DND-41 (cell line): ENCODE measurements around the gene MGAT4A.

Experiments used
- EZH2 ChIP-seq: IDR thresholded peaks from 3 replicates; pipeline ENCODE4 v1.6.1; 2012; ENCODE audit warnings: borderline replicate concordance, low read depth, mild to moderate bottlenecking, moderate library complexity, low read length, inconsistent platforms; ENCODE audit not compliant: severe bottlenecking
- TF ChIP-seq, protein P1 (sequence below): IDR thresholded peaks from 2 replicates; pipeline ENCODE4 v1.5.1; 2012; ENCODE audit warnings: borderline replicate concordance, low read length, moderate library complexity, mild to moderate bottlenecking; ENCODE audit not compliant: poor library complexity, severe bottlenecking; ENCODE audit errors: extremely low read depth

DNA sequence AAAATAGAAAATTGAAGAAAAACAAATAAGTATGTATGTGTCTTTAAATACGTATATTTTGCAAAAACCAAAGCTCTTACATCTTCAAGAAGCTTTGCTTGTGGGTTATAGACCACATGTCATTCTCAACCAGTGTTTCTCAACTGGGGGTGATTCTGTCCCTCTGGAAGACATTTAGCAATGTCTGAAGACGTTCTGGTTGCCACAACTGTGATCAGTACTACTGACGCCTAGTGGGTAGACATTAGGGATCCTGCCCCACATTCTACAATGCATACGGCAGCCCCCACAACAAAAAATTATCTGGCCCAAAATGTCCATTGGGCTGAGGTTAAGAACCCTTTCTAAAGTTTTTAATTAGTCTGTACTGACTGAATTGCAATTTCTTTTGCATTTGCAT, 74.1 kb downstream of the MGAT4A start:
- TF ChIP-seq, protein P1, sequence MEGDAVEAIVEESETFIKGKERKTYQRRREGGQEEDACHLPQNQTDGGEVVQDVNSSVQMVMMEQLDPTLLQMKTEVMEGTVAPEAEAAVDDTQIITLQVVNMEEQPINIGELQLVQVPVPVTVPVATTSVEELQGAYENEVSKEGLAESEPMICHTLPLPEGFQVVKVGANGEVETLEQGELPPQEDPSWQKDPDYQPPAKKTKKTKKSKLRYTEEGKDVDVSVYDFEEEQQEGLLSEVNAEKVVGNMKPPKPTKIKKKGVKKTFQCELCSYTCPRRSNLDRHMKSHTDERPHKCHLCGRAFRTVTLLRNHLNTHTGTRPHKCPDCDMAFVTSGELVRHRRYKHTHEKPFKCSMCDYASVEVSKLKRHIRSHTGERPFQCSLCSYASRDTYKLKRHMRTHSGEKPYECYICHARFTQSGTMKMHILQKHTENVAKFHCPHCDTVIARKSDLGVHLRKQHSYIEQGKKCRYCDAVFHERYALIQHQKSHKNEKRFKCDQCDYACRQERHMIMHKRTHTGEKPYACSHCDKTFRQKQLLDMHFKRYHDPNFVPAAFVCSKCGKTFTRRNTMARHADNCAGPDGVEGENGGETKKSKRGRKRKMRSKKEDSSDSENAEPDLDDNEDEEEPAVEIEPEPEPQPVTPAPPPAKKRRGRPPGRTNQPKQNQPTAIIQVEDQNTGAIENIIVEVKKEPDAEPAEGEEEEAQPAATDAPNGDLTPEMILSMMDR, result no peak
- TF ChIP-seq EZH2, result no peak
